Astrocyte of the cerebellum (primary cell): ENCODE results near the gene RPS14.
"Not testable (repeated sequence)": the region's sequence is repeated elsewhere in the genome, so short reads cannot be mapped to it uniquely, and the experiment has no call there.

Source experiments
- DNase-seq: peaks from one replicate; pipeline ENCODE4 v3.0.0-alpha.2; 2011; ENCODE audit warnings: low read depth
- H3K4me3 ChIP-seq: 2 replicates; pipeline ENCODE4 v1.5.1; 2011; ENCODE audit warnings: mild to moderate bottlenecking, low read depth, low read length, moderate library complexity
- CTCF ChIP-seq: IDR thresholded peaks from 2 replicates; pipeline ENCODE4 v1.5.1; 2012; ENCODE audit warnings: low read length, low read depth, moderate library complexity, mild to moderate bottlenecking; ENCODE audit errors: missing control alignments
- in situ Hi-C: cut with HindIII; loops from 2 replicates; pipeline ENCODE4 v1.10.0; 2017; ENCODE audit warnings: low sequenced_read_pairs

The RPS14 gene

GRCh38 chr5:150481972-150482406, 32.5 kb upstream of the RPS14 start:
- no peak for TF ChIP-seq CTCF
- H3K4me3 ChIP-seq, result no peak overlapping the region
- in situ Hi-C loops, result no loop called here
- no peak for DNase-seq

GRCh38 chr5:150481708-150481965, 32.1 kb upstream of the RPS14 start:
- no peak overlapping the region for H3K4me3 ChIP-seq
- no peak for DNase-seq
- no peak for TF ChIP-seq CTCF
- in situ Hi-C loops, result no loop called here

- in situ Hi-C loops, result no loop called here
- no peak for TF ChIP-seq CTCF
- no peak for DNase-seq
- H3K4me3 ChIP-seq, result no peak overlapping the region
Measured at GRCh38 chr5:150479416-150479815, 29.9 kb upstream of the RPS14 start.

GRCh38 chr5:150476568-150476967, 27.0 kb upstream of the RPS14 start:
- in situ Hi-C loops, H3K4me3 ChIP-seq, DNase-seq: not testable (repeated sequence)

- in situ Hi-C loops, result loop anchor here (25.0 kb wide), 1 partner anchor 188 kb away; the partner anchor contains the start of gene MYOZ3
- H3K4me3 ChIP-seq, result no peak overlapping the region
- peak; percentile 80 for DNase-seq
- TF ChIP-seq CTCF, result peak; percentile 7
Measured at GRCh38 chr5:150473673-150474358, 24.3 kb upstream of the RPS14 start.

GRCh38 chr5:150469718-150470469, 20.4 kb upstream of the RPS14 start:
- in situ Hi-C loops, result loop anchor here (10.0 to 25.0 kb wide), 2 partner anchors 65 to 192 kb away; partner anchors contain the start of gene MYOZ3
- peak; percentile 97 for DNase-seq
- TF ChIP-seq CTCF, result no peak
- H3K4me3 ChIP-seq, result no peak overlapping the region

GRCh38 chr5:150468206-150468605, 18.7 kb upstream of the RPS14 start:
- H3K4me3 ChIP-seq, result no peak overlapping the region
- no peak for TF ChIP-seq CTCF
- no peak for DNase-seq
- in situ Hi-C loops, result loop anchor here (10.0 to 25.0 kb wide), 2 partner anchors 63 to 194 kb away; partner anchors contain the start of gene MYOZ3
